Loucy (cell line): Measurements from ENCODE around the gene OTOA.

ENCODE experiments used
- EZH2phosphoT487 ChIP-seq: fragments of 200-600 bp; IDR thresholded peaks from 2 replicates; pipeline ENCODE4 v1.6.1; 2018; ENCODE audit warnings: antibody characterized with exemption, mild to moderate bottlenecking, moderate library complexity, borderline replicate concordance
- TF ChIP-seq, protein P1 (sequence below): fragments of 200-600 bp; sonication (generic); conservative IDR thresholded peaks from 2 replicates; pipeline ENCODE4 v1.5.1; 2014; ENCODE audit warnings: mild to moderate bottlenecking, antibody characterized with exemption, low read length

DNA sequence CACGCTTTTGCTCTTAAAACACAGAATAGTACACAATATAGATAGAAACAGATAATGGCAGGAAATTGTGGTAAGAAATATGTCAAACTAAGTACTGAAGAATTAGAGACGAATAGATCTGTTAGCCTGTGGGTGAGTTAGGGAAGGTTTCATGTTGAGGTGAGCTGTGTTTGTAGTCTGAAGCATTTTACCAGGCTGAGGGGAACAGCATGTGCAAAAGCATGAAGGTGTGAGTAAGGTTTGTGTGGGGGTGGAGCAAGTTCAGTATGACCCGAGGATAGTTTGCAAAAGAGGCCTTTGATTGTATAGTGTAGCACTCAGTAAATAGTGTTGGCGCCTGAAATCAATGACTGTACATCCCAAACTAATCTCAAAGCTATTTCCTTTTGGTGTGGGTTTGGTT is 25.2 kb upstream of the OTOA start:
- TF ChIP-seq, protein P1, sequence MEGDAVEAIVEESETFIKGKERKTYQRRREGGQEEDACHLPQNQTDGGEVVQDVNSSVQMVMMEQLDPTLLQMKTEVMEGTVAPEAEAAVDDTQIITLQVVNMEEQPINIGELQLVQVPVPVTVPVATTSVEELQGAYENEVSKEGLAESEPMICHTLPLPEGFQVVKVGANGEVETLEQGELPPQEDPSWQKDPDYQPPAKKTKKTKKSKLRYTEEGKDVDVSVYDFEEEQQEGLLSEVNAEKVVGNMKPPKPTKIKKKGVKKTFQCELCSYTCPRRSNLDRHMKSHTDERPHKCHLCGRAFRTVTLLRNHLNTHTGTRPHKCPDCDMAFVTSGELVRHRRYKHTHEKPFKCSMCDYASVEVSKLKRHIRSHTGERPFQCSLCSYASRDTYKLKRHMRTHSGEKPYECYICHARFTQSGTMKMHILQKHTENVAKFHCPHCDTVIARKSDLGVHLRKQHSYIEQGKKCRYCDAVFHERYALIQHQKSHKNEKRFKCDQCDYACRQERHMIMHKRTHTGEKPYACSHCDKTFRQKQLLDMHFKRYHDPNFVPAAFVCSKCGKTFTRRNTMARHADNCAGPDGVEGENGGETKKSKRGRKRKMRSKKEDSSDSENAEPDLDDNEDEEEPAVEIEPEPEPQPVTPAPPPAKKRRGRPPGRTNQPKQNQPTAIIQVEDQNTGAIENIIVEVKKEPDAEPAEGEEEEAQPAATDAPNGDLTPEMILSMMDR: no peak
- TF ChIP-seq EZH2phosphoT487: no peak
